HepG2 (cell line): ENCODE results near the gene CHML. TPM values are rescaled to one million over a fixed set of nuclear protein-coding genes. Genes with fewer than 3 reads are reported as not detected.

Experiments
- ASH2L ChIP-seq: fragments of 300-600, 200-600 bp; sonication (generic); IDR thresholded peaks from 2 replicates; pipeline ENCODE4 v1.7.0; 2017; ENCODE audit warnings: low read depth, mild to moderate bottlenecking, moderate library complexity, mixed read lengths, low read length; ENCODE audit not compliant: insufficient read length
- KMT2A ChIP-seq: sonication (generic); formaldehyde crosslinking; IDR thresholded peaks from 2 replicates; pipeline ENCODE4 v1.4.0; 2020; ENCODE audit warnings: missing genetic modification reagents
- MEIS1 ChIP-seq: sonication (generic); formaldehyde crosslinking; IDR thresholded peaks from 2 replicates; pipeline ENCODE4 v1.9.0; 2021; ENCODE audit warnings: mild to moderate bottlenecking, missing genetic modification reagents, moderate library complexity, borderline replicate concordance
- NCOA5 ChIP-seq: sonication (generic); formaldehyde crosslinking; IDR thresholded peaks from 2 replicates; pipeline ENCODE4 v1.4.0; 2020; ENCODE audit warnings: missing genetic modification reagents
- SALL1 ChIP-seq: sonication (generic); formaldehyde crosslinking; IDR thresholded peaks from 2 replicates; pipeline ENCODE4 v1.8.0; 2022; ENCODE audit warnings: mild to moderate bottlenecking, missing genetic modification reagents
- SOX5 ChIP-seq: IDR thresholded peaks from 2 replicates; pipeline ENCODE4 v1.6.1; 2016; ENCODE audit warnings: borderline replicate concordance
- TEAD3 ChIP-seq: optimal IDR thresholded peaks from 2 replicates; pipeline ENCODE3; 2016; ENCODE audit warnings: borderline replicate concordance
- ZNF121 ChIP-seq: sonication (generic); formaldehyde crosslinking; IDR thresholded peaks from 2 replicates; pipeline ENCODE4 v1.5.0; 2020; ENCODE audit warnings: mild to moderate bottlenecking, missing genetic modification reagents
- ZNF225 ChIP-seq: sonication (generic); formaldehyde crosslinking; IDR thresholded peaks from 2 replicates; pipeline ENCODE4 v1.4.0; 2020; ENCODE audit warnings: mild to moderate bottlenecking, missing genetic modification reagents
- ZNF230 ChIP-seq: sonication (generic); formaldehyde crosslinking; IDR thresholded peaks from 2 replicates; pipeline ENCODE4 v1.4.0; 2020; ENCODE audit warnings: mild to moderate bottlenecking, missing genetic modification reagents
- polyA plus RNA-seq, 8 experiments: library from polyadenylated mRNA; depleted of rRNA in 3 of 8; stranded (reverse) in 7 of 8; unstranded in 1 of 8; fragments of >200 nt; fragmentation: Illumina TruSeq in 4 of 8; extraction: Trizol in 4 of 8; gene quantifications; 2 replicates each; pipeline versions ENCODE4 v1.2.1 to v1.2.3, GENCODE V29; 2011 to 2016; ENCODE audit warnings: low read depth in 4 of 8, missing spikeins in 1 of 8, mixed read lengths in 1 of 8; ENCODE audit not compliant: insufficient read depth in 1 of 8
- total RNA-seq, 5 experiments: library from RNA; depleted of rRNA; stranded (reverse); fragments of >200 nt; fragmentation: Illumina TruSeq; extraction: Trizol; gene quantifications; 2 replicates each; pipeline ENCODE4 v1.2.3, GENCODE V29; 2016; ENCODE audit warnings: low read depth in 1 of 5
- TF ChIP-seq, protein P1 (sequence below): fragments of 450-650 bp; IDR thresholded peaks from 2 replicates; pipeline ENCODE4 v1.6.1; 2016
- TF ChIP-seq, protein P2 (sequence below): sonication (generic); formaldehyde crosslinking; IDR thresholded peaks from 2 replicates; pipeline ENCODE4 v1.9.0; 2022; ENCODE audit warnings: low read depth, missing genetic modification reagents
- TF ChIP-seq, protein P3 (sequence below): sonication (generic); formaldehyde crosslinking; conservative IDR thresholded peaks from 2 replicates; pipeline ENCODE4 v1.4.0; 2020; ENCODE audit warnings: mild to moderate bottlenecking, missing genetic modification reagents, moderate library complexity
- TF ChIP-seq, protein P4 (sequence below): conservative IDR thresholded peaks from 2 replicates; pipeline ENCODE4 v1.6.1; 2018; ENCODE audit warnings: missing genetic modification reagents
- TF ChIP-seq, protein P5 (sequence below): IDR thresholded peaks from 2 replicates; pipeline ENCODE4 v1.6.1; 2016; ENCODE audit warnings: mild to moderate bottlenecking

The CHML gene
- total and polyA plus RNA-seq, 2 of the 13 experiments (the other 11 are each of a cell fraction or from before 2014, with no cell fraction given): 5.2 to 16.7 TPM

DNA sequence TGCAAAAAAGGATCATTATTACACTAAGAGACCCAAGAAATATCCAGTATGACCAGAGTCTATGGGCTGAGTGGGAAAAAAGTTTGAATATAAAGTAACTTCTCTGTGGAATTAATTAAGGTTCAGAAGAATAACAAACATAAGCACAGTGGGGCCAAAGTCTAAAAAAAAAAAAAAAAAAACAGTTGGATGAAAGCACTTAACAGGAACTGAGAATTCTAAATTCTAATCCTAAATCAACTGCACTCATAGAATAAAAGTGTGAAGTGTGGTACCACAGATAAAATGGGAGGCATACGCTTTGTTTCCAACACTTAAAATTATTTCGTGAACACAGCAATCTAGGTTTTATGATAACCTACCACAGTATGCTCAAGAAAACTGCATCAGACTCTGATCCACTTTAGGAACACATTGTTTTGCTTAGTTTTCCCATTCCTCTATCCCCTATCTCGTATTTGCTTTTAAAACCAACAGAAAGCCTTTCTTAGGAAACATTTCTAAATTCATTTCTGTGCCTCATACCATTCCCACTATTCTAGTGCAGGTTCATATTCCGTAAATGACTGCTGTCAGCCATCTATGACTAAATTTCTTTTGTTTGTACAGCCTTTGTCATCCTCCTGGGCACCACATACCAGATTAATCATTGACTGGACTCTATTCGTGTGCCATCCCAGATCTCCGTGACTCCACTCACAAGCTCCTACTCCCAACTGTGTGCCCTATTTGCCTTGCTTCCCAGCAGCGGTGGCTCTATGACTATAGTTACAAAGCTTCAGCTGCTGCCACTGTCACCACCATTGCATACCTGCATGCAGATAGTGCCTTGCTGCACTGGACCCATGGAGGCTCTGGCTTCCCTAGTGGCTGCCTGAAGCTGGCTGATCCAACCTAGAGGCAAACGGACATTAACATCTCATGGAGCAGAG, 24.9 kb downstream of the CHML start (continued):
- TF ChIP-seq TEAD3 (CRISPR knock-in tag) (peak; percentile 75), KMT2A (CRISPR knock-in tag) (no peak), ASH2L (peak; percentile 54), SOX5 (CRISPR knock-in tag) (peak; percentile 90), ZNF225 (CRISPR knock-in tag) (no peak), SALL1 (CRISPR knock-in tag) (peak; percentile 57), ZNF121 (CRISPR knock-in tag) (peak; percentile 20; the same call in 1 of the 2 replicates), NCOA5 (CRISPR knock-in tag) (no peak), ZNF230 (CRISPR knock-in tag) (no peak), MEIS1 (0 out of 2 replicates have a peak, but pooled peaks have one; percentile 34)
- TF ChIP-seq, protein P1, sequence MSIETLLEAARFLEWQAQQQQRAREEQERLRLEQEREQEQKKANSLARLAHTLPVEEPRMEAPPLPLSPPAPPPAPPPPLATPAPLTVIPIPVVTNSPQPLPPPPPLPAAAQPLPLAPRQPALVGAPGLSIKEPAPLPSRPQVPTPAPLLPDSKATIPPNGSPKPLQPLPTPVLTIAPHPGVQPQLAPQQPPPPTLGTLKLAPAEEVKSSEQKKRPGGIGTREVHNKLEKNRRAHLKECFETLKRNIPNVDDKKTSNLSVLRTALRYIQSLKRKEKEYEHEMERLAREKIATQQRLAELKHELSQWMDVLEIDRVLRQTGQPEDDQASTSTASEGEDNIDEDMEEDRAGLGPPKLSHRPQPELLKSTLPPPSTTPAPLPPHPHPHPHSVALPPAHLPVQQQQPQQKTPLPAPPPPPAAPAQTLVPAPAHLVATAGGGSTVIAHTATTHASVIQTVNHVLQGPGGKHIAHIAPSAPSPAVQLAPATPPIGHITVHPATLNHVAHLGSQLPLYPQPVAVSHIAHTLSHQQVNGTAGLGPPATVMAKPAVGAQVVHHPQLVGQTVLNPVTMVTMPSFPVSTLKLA: no peak
- TF ChIP-seq, protein P2, sequence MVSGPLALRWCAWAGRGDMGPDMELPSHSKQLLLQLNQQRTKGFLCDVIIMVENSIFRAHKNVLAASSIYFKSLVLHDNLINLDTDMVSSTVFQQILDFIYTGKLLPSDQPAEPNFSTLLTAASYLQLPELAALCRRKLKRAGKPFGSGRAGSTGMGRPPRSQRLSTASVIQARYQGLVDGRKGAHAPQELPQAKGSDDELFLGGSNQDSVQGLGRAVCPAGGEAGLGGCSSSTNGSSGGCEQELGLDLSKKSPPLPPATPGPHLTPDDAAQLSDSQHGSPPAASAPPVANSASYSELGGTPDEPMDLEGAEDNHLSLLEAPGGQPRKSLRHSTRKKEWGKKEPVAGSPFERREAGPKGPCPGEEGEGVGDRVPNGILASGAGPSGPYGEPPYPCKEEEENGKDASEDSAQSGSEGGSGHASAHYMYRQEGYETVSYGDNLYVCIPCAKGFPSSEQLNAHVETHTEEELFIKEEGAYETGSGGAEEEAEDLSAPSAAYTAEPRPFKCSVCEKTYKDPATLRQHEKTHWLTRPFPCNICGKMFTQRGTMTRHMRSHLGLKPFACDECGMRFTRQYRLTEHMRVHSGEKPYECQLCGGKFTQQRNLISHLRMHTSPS (CRISPR knock-in tag): peak; percentile 80; the same call in 1 of the 2 replicates
- TF ChIP-seq, protein P3, sequence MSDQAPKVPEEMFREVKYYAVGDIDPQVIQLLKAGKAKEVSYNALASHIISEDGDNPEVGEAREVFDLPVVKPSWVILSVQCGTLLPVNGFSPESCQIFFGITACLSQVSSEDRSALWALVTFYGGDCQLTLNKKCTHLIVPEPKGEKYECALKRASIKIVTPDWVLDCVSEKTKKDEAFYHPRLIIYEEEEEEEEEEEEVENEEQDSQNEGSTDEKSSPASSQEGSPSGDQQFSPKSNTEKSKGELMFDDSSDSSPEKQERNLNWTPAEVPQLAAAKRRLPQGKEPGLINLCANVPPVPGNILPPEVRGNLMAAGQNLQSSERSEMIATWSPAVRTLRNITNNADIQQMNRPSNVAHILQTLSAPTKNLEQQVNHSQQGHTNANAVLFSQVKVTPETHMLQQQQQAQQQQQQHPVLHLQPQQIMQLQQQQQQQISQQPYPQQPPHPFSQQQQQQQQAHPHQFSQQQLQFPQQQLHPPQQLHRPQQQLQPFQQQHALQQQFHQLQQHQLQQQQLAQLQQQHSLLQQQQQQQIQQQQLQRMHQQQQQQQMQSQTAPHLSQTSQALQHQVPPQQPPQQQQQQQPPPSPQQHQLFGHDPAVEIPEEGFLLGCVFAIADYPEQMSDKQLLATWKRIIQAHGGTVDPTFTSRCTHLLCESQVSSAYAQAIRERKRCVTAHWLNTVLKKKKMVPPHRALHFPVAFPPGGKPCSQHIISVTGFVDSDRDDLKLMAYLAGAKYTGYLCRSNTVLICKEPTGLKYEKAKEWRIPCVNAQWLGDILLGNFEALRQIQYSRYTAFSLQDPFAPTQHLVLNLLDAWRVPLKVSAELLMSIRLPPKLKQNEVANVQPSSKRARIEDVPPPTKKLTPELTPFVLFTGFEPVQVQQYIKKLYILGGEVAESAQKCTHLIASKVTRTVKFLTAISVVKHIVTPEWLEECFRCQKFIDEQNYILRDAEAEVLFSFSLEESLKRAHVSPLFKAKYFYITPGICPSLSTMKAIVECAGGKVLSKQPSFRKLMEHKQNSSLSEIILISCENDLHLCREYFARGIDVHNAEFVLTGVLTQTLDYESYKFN (CRISPR knock-in tag): 0 out of 2 replicates have a peak, but pooled peaks have one; percentile 36
- TF ChIP-seq, protein P4, sequence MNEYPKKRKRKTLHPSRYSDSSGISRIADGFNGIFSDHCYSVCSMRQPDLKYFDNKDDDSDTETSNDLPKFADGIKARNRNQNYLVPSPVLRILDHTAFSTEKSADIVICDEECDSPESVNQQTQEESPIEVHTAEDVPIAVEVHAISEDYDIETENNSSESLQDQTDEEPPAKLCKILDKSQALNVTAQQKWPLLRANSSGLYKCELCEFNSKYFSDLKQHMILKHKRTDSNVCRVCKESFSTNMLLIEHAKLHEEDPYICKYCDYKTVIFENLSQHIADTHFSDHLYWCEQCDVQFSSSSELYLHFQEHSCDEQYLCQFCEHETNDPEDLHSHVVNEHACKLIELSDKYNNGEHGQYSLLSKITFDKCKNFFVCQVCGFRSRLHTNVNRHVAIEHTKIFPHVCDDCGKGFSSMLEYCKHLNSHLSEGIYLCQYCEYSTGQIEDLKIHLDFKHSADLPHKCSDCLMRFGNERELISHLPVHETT: no peak
- TF ChIP-seq, protein P5, sequence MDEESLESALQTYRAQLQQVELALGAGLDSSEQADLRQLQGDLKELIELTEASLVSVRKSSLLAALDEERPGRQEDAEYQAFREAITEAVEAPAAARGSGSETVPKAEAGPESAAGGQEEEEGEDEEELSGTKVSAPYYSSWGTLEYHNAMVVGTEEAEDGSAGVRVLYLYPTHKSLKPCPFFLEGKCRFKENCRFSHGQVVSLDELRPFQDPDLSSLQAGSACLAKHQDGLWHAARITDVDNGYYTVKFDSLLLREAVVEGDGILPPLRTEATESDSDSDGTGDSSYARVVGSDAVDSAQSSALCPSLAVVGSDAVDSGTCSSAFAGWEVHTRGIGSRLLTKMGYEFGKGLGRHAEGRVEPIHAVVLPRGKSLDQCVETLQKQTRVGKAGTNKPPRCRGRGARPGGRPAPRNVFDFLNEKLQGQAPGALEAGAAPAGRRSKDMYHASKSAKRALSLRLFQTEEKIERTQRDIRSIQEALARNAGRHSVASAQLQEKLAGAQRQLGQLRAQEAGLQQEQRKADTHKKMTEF (CRISPR knock-in tag): 0 out of 2 replicates have a peak, but pooled peaks have one; percentile 44
